ENCODE measurements around the gene PNLIPRP2. TPM values are rescaled to one million over a fixed set of nuclear protein-coding genes. Genes with fewer than 3 reads are reported as not detected.

Gene PNLIPRP2
- not detected in 2 replicates for total RNA-seq

- TF ChIP-seq, protein P1, sequence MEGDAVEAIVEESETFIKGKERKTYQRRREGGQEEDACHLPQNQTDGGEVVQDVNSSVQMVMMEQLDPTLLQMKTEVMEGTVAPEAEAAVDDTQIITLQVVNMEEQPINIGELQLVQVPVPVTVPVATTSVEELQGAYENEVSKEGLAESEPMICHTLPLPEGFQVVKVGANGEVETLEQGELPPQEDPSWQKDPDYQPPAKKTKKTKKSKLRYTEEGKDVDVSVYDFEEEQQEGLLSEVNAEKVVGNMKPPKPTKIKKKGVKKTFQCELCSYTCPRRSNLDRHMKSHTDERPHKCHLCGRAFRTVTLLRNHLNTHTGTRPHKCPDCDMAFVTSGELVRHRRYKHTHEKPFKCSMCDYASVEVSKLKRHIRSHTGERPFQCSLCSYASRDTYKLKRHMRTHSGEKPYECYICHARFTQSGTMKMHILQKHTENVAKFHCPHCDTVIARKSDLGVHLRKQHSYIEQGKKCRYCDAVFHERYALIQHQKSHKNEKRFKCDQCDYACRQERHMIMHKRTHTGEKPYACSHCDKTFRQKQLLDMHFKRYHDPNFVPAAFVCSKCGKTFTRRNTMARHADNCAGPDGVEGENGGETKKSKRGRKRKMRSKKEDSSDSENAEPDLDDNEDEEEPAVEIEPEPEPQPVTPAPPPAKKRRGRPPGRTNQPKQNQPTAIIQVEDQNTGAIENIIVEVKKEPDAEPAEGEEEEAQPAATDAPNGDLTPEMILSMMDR (IDR thresholded peaks at IDR 0.05; ENCODE audit: insufficient read depth, low read length, poor library complexity, severe bottlenecking): no peak
- no peak for DNase-seq (ENCODE audit: low read depth)
- peaks cover 13% of the 10 kb centered on the region for H3K27me3 ChIP-seq (ENCODE audit: control insufficient read depth, insufficient read depth, low read length)
- no peaks in the 10 kb centered on the region for H3K36me3 ChIP-seq (ENCODE audit: control insufficient read depth, insufficient read depth, low read length)
- no peak within 1 kb of the TSS for H3K4me3 ChIP-seq (ENCODE audit: low read depth, low read length)
These were observed at the start of gene PNLIPRP2 for GRCh38 chr10:116620423-116621400. Gene PNLIPRP2, plus strand, starts transcription at chr10:116620953.

DNA sequence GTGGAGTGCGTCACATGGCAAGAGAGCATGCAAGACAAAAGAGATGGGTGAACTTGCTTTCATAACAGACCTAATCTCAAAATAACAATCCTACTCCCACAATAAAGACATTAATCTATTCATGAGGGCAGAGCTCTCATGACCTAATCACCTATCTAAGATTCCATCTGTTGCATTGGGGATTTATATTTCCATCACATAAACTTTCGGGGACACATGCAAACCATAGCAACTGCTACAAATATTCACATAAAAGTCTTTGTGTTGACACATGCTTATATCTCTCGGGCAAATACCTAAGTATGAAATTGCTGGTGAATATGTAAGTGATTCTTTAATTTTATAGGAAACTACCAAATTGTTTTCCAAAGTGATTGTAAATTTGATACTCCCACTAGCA is 46.0 kb upstream of the PNLIPRP2 start:
- H3K36me3 ChIP-seq (ENCODE audit: control insufficient read depth, insufficient read depth, low read length): no peaks in the 10 kb centered on the region
- DNase-seq (ENCODE audit: low read depth): no peak
- no peaks in the 10 kb centered on the region for H3K27me3 ChIP-seq (ENCODE audit: control insufficient read depth, insufficient read depth, low read length)
- no peak overlapping the region for H3K4me3 ChIP-seq (ENCODE audit: low read depth, low read length)
- TF ChIP-seq, protein P1 (IDR thresholded peaks at IDR 0.05; ENCODE audit: insufficient read depth, low read length, poor library complexity, severe bottlenecking): no peak

DNA sequence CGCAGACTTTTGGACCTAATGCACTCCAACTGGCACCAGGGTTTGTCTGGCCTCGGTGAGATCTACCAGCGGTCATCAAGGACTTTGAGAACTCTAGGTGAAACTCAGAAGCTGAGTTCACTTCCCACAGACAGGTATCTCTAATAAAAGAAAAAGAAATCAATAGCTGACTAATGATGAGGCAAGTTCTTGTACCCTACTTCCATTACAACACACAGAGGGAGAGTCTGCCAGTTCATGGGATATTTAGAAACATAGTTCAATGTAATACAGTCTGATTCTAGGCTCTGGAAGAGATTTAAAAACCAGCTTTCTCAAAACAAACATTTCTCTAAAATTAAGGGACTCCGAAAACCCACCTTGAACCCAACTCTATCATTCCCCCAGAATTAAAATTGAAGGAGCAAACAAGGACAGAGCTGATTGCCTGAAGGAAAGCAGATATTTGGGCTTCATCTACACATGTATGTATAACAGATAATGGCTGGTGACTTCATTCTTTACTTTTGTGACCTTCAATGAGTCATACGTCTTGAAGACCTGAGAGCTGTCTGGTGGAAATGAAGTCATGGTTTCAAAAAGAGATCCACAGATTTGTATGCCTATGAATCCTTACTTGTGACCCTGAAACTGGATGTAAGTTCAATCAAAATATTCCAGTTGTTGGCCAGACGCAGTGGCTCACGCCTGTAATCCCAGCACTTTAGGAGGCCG is 32.7 kb upstream of the PNLIPRP2 start:
- TF ChIP-seq, protein P1 (IDR thresholded peaks at IDR 0.05; ENCODE audit: insufficient read depth, low read length, poor library complexity, severe bottlenecking): no peak
- DNase-seq (ENCODE audit: low read depth): no peak
- Histone ChIP-seq H3K27me3 (ENCODE audit: control insufficient read depth, insufficient read depth, low read length) (no peaks in the 10 kb centered on the region), H3K36me3 (ENCODE audit: control insufficient read depth, insufficient read depth, low read length) (no peaks in the 10 kb centered on the region), H3K4me3 (ENCODE audit: low read depth, low read length) (no peak overlapping the region)

DNA sequence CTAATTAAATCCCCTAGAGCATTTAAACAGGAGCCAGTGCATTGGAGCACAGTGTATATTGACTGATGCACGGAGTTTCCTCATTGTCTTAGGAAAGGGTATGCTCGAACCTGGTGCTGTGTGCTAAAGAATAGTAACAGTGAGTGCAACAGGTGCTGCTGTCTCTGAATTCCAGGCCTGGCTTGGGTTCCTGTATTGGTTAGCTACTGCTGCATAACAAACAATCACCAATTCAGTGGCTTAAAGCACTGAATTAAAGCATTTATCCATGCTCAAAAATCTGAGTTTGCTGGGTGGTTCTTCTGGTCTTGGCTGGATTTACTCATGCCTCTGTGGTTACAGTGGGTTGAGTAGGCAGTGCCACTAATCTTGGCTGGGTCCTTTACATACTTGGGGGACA is 31.8 kb upstream of the PNLIPRP2 start:
- TF ChIP-seq, protein P1 (IDR thresholded peaks at IDR 0.05; ENCODE audit: insufficient read depth, low read length, poor library complexity, severe bottlenecking): no peak

DNA sequence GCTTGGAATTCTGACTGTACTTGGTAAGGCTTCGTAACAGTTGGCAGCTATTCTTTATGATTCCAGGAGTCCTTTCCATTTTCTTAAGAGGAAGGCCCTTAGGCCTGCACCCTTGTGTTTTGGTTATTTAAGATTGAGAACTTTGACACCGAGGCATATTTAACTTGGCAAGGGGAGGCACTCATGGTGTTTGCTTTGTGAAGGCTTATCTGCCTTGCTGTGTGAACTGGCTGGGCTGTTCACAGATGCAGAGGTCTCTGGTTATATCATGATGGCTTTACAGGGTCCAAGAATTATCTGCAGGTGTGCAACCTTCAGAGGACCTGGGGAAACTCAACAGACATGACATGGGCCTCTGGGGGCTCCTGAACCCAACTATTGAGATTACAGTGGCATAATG is 30.8 kb upstream of the PNLIPRP2 start:
- Histone ChIP-seq H3K27me3 (ENCODE audit: control insufficient read depth, insufficient read depth, low read length) (no peaks in the 10 kb centered on the region), H3K36me3 (ENCODE audit: control insufficient read depth, insufficient read depth, low read length) (no peaks in the 10 kb centered on the region), H3K4me3 (ENCODE audit: low read depth, low read length) (no peak overlapping the region)
- TF ChIP-seq, protein P1 (IDR thresholded peaks at IDR 0.05; ENCODE audit: insufficient read depth, low read length, poor library complexity, severe bottlenecking): no peak
- no peak for DNase-seq (ENCODE audit: low read depth)

More for the DNA sequence above, 31.8 kb upstream of the PNLIPRP2 start:
- no peaks in the 10 kb centered on the region for H3K36me3 ChIP-seq (ENCODE audit: control insufficient read depth, insufficient read depth, low read length)
- no peak overlapping the region for H3K4me3 ChIP-seq (ENCODE audit: low read depth, low read length)
- no peaks in the 10 kb centered on the region for H3K27me3 ChIP-seq (ENCODE audit: control insufficient read depth, insufficient read depth, low read length)
- no peak for DNase-seq (ENCODE audit: low read depth)

Data from kidney epithelial cell (primary cell).